ENCODE measurements around the gene GASK1B. TPM values are rescaled to one million over a fixed set of nuclear protein-coding genes. Genes with fewer than 3 reads are reported as not detected.

Gene GASK1B
- polyA plus RNA-seq, 2 of the 4 experiments (the other 2 are of a cell fraction), result 2.7 to 2.9 TPM

- 20% methylated on average over 2 of the region's 2 CpGs for WGBS (ENCODE audit: missing lambda C conversion rate)
- FAIRE-seq (no peak), ATAC-seq (no peak)
Measured at GRCh38 chr4:158186815-158187214, 14.0 kb upstream of the GASK1B start.

GRCh38 chr4:158182736-158183135 is 9.9 kb upstream of the GASK1B start:
- H3K4me2 ChIP-seq, result no peak overlapping the region
- no peak for FAIRE-seq
- no peak for ATAC-seq
- H3K27ac ChIP-seq, result no peak overlapping the region
- H3K9me3 ChIP-seq, result no peaks in the 10 kb centered on the region
- H3K4me1 ChIP-seq, result no peaks in the 10 kb centered on the region
- POLR2A ChIA-PET, result no interaction called here
- no peak overlapping the region for H3K4me3 ChIP-seq
- CTCF ChIA-PET, result interaction anchor here (0.9 to 2.4 kb wide), 3 partner anchors 11 to 1282 kb away, joined by 4 to 8 read pairs (median 4); no protein-coding TSS in a partner anchor
- WGBS (ENCODE audit: missing lambda C conversion rate), result 89% methylated on average over 13 of the region's 15 CpGs
- no peak for DNase-seq (ENCODE audit: low read depth in 1 of 2, low spot score in 1 of 2)
- TF ChIP-seq FOSB (CRISPR knock-in tag; IDR thresholded peaks at IDR 0.05) (no peak), HOXB5 (CRISPR knock-in tag; IDR thresholded peaks at IDR 0.05) (no peak), ATOH8 (CRISPR knock-in tag; IDR thresholded peaks at IDR 0.05; ENCODE audit: low read depth) (no peak), RAD21 (conservative IDR thresholded peaks at IDR 0.05 in 1 of 2, IDR thresholded peaks at IDR 0.05 in 1 of 2) (no peak), HDAC2 (IDR thresholded peaks at IDR 0.05) (no peak), EHF (CRISPR knock-in tag; IDR thresholded peaks at IDR 0.05) (no peak), BHLHE40 (IDR thresholded peaks at IDR 0.05; ENCODE audit: low read depth, low read length) (no peak), EP300 (IDR thresholded peaks at IDR 0.05) (no peak), E2F6 (IDR thresholded peaks at IDR 0.05; ENCODE audit: borderline replicate concordance, low read depth) (no peak), HES2 (IDR thresholded peaks at IDR 0.05) (no peak), MYC (IDR thresholded peaks at IDR 0.05; ENCODE audit: borderline replicate concordance, low read length) (no peak)

More at GRCh38 chr4:158186815-158187214, 14.0 kb upstream of the GASK1B start:
- ChIA-PET CTCF (interaction anchor here (0.5 to 1.7 kb wide), 4 partner anchors 9 to 207 kb away, joined by 3 to 6 read pairs (median 4); no protein-coding TSS in a partner anchor), POLR2A (interaction anchor here (1.2 kb wide), 1 partner anchor 24 kb away, joined by 4 read pairs; no protein-coding TSS in a partner anchor)
- Histone ChIP-seq H3K9me3 (no peaks in the 10 kb centered on the region), H3K4me1 (no peaks in the 10 kb centered on the region), H3K27ac (no peak overlapping the region), H3K4me2 (no peak overlapping the region), H3K4me3 (no peak overlapping the region)
- DNase-seq (ENCODE audit: low read depth in 1 of 2, low spot score in 1 of 2), result no peak
- TF ChIP-seq, protein P1, sequence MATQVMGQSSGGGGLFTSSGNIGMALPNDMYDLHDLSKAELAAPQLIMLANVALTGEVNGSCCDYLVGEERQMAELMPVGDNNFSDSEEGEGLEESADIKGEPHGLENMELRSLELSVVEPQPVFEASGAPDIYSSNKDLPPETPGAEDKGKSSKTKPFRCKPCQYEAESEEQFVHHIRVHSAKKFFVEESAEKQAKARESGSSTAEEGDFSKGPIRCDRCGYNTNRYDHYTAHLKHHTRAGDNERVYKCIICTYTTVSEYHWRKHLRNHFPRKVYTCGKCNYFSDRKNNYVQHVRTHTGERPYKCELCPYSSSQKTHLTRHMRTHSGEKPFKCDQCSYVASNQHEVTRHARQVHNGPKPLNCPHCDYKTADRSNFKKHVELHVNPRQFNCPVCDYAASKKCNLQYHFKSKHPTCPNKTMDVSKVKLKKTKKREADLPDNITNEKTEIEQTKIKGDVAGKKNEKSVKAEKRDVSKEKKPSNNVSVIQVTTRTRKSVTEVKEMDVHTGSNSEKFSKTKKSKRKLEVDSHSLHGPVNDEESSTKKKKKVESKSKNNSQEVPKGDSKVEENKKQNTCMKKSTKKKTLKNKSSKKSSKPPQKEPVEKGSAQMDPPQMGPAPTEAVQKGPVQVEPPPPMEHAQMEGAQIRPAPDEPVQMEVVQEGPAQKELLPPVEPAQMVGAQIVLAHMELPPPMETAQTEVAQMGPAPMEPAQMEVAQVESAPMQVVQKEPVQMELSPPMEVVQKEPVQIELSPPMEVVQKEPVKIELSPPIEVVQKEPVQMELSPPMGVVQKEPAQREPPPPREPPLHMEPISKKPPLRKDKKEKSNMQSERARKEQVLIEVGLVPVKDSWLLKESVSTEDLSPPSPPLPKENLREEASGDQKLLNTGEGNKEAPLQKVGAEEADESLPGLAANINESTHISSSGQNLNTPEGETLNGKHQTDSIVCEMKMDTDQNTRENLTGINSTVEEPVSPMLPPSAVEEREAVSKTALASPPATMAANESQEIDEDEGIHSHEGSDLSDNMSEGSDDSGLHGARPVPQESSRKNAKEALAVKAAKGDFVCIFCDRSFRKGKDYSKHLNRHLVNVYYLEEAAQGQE (IDR thresholded peaks at IDR 0.05), result no peak
- TF ChIP-seq, protein P2, sequence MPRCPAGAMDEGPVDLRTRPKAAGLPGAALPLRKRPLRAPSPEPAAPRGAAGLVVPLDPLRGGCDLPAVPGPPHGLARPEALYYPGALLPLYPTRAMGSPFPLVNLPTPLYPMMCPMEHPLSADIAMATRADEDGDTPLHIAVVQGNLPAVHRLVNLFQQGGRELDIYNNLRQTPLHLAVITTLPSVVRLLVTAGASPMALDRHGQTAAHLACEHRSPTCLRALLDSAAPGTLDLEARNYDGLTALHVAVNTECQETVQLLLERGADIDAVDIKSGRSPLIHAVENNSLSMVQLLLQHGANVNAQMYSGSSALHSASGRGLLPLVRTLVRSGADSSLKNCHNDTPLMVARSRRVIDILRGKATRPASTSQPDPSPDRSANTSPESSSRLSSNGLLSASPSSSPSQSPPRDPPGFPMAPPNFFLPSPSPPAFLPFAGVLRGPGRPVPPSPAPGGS (IDR thresholded peaks at IDR 0.05), result no peak
- TF ChIP-seq EP300 (IDR thresholded peaks at IDR 0.05) (no peak), PHF8 (IDR thresholded peaks at IDR 0.05; ENCODE audit: borderline replicate concordance, low read depth) (no peak), MYC (IDR thresholded peaks at IDR 0.05; ENCODE audit: borderline replicate concordance, low read length) (no peak), SMC3 (IDR thresholded peaks at IDR 0.05) (no peak), HMGXB4 (CRISPR knock-in tag; IDR thresholded peaks at IDR 0.05; ENCODE audit: borderline replicate concordance) (no peak), ZFP36 (IDR thresholded peaks at IDR 0.05; ENCODE audit: borderline replicate concordance, partially characterized antibody) (no peak), RARB (CRISPR knock-in tag; IDR thresholded peaks at IDR 0.05) (no peak), MAZ (IDR thresholded peaks at IDR 0.05; ENCODE audit: borderline replicate concordance, low read depth, low read length) (no peak), CHD4 (IDR thresholded peaks at IDR 0.05; ENCODE audit: borderline replicate concordance) (no peak), ZNF302 (CRISPR knock-in tag; IDR thresholded peaks at IDR 0.05) (no peak), KDM1A (IDR thresholded peaks at IDR 0.05; ENCODE audit: low read depth) (no peak), SREBF2 (IDR thresholded peaks at IDR 0.05) (no peak)
- TF ChIP-seq, protein P3, sequence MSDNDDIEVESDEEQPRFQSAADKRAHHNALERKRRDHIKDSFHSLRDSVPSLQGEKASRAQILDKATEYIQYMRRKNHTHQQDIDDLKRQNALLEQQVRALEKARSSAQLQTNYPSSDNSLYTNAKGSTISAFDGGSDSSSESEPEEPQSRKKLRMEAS (IDR thresholded peaks at IDR 0.05), result no peak
